Femur (tissue), 1 donor: Measurements from ENCODE around the gene CYSTM1.
"Not testable (repeated sequence)": the region's sequence is repeated elsewhere in the genome, so short reads cannot be mapped to it uniquely, and the experiment has no call there.

Source experiments
- DNase-seq: peaks from one replicate; pipeline ENCODE4 v3.0.0-alpha.2; 2017

The CYSTM1 gene

DNA sequence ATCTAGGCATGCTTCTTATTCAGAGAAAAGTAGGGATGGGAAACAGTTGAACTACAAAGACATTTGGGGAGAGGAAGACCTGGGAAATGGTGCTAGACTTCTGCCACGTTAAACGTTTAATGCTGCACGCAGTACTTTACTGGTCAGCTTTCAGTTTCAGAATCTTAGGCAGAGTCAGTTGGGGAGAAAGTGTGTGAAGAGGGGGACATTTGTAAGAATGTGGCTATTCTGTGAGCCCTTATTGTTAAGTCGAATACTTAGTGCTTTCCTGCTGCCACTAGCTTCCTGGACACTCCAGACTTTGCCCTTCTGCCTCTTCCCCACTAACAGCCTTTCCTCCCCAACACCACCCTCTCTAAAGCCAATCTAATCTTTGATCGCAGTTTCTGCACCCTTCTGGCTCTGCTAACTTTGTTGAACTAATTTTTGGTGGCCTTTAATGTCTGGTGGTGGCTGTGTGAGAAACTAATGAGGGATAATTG lies 6.1 kb downstream of the CYSTM1 start:
- no peak for DNase-seq

DNA sequence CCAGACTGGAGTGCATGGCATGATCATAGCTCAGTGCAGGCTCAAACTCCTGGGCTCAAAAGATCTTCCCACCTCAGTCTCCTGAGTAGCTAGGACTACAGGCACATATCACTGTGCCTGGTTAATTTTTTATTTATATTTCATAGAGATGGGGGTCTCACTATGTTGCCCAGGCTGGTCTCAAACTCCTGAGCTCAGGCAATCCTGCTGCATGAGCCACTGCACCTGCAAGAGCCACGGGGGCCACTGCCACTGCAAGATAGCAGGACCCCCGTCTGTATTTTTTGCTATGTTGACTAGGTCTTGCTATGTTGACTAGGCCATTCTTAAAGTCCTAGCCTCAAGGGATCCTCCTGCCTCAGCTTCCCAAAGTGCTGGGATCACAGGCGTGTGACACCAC lies 6.5 kb downstream of the CYSTM1 start:
- no peak for DNase-seq

DNA sequence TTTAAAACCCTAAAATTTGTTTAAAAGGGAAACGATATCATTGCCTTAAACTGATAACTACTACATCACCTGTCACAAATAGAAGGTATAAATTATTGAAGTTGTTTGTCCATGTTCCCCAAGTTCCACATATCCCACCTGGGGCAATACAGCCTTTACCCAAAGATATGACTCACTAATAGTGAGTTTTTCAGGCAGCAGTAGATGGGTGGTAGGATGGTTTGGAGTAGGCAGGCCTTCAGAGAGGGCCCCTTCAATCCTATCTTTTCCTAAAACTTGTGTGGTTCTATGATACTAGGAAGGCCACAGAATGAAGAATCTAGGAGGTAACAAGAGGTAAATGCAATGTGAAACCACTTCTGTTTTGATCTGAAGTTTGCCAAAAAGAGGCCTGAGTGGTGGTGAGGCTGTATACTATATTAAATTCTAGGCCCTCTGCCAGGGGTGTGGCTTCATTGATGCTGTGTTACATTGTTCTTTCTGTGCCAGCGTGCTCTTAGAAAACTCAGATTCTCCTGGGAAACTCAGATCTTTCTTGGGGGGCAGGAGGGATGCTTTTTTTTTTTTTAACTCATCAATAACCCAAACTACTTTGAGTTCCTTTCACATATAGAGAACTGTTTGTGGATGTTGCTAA lies 7.2 kb downstream of the CYSTM1 start:
- no peak for DNase-seq

DNA sequence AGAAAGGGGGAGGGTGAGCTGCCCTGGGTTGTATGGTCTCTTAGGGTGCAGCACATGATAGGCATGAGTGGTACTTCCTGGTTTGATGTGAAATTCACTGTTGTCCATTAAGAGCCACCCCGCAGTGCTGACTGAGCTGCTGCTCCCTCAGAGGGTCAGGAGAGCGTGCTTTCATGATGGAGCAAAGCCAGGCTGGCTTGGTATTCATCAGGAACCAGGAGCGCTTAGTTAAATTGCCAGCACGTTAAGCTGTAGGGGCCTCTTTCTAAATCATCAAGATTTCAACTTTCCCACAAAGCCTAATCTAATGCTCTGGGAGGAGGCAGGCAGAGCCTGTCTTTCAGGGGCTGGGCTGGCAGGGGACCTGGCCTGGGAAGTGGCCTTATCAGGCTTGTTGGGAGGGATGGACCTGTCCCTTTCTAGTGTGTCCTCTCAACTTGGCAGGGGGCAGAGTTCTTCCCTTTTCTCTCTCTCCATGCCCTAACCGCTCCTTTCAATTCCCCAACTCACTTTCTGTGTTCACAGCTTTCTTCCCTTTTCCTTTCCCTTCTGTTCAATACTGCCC lies 7.9 kb downstream of the CYSTM1 start:
- no peak for DNase-seq

DNA sequence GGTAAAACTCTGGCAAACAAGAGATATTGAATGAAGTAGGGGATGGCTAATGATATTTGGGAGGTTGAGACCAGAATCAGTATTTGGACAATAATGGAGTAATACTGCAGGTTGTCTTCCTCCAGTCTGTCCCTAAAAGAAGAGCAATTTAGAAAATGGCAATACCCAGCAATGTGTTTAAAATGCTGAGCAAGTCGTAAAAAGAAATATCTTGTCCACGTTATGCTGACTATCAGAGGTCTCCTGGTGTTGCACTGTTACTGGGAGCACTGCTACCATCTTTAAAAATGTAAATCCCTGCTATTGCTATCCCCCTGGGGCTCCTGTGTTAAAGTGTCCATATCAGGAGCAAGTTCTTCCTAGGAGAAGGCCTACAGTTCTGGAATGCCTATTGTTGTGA lies 10.4 kb downstream of the CYSTM1 start:
- DNase-seq = no peak

DNA sequence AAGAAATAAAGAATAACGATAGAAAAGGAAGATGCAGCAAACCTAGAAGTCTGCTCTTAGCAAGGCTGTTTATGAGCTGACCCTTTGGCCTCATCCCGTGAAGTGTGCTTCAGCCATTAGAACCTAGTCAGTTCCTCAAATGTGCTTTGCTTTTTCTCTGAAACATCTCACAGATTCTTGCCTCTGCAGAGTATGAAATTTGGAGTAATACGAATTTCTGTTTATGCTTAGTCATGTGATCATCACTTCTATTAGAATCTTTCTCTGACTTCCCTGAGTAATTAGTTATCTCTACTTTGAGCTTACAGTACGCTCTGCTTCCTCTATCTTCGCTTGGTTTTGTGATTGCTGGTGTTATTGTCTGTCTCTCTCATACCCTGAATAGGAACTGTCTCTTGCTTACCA lies 11.3 kb downstream of the CYSTM1 start:
- no peak for DNase-seq

DNA sequence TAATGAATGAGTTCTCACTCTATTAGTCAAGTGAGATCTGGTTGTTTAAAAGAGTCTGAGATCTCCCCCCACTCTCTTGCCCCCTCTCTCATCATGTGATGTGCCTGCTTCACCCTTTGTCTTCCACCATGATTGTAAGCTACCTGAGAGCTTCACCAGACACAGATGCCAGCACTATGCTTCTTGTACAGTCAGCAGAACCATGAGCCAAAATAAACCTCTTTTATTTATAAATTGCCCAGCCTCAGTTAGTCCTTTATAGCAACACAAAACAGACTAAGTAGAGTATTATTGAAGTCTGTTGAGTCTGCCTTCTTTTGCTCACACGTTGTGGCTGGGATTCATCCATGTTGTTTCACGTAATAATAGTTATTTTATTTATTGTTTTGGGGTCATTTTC lies 14.3 kb downstream of the CYSTM1 start:
- no peak for DNase-seq

DNA sequence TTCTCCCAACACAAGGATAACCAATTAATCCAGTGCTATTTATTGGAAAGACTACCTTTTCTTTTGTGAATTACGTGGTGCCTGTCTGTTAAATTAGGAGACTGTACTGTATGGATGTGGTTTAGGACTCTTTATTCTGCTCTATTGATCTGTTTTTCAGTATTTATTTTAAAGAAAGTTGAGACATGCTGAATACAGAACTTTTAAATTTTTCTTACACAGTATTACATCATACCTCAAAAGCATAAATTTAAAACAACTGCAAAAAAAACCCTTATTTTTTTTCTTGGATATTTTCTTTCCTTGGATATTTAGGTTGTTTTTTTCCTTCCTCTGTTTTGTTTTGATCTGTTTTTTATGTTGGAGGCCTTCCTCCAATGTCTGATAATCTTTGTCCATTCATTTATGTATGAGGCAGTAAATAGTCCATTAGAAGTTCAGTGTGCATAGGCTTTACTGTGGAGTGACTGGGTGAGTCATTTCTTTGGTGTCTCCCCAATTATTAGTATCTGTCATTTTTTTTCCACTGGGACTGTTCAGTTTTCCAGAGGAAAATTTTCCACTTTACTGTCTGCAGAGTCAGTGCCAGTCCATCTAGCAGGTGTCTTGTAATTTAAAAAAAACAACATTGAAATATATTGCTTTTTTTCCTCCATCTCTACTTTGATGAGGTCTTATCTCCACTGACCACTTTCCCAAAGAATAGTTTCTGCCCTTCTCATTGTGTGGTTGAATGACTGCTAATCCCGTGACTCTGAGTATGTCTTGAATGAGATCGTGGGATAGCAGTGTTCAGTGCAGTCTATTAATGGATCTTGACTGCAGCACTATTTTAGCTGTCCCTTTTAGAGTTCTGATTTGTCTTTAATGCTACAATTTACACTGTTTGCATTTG lies 15.2 kb downstream of the CYSTM1 start:
- no peak for DNase-seq

DNA sequence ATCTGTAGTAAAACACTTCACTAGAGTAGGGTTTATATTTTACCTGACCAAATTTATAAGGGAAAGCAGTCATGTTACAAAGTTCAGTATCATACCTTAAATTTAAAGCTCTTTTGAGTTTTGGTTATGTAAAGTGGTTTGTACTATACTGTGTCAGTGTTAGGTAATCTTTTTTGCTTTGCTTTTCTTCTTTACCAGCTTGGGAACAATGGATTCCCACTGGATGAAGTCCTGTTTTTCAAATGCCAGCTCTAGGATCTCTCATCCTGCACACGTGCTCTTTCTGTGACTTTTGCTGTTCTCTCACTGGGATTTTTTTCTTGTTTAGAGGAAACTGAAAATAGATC lies 15.9 kb downstream of the CYSTM1 start:
- no peak for DNase-seq

DNA sequence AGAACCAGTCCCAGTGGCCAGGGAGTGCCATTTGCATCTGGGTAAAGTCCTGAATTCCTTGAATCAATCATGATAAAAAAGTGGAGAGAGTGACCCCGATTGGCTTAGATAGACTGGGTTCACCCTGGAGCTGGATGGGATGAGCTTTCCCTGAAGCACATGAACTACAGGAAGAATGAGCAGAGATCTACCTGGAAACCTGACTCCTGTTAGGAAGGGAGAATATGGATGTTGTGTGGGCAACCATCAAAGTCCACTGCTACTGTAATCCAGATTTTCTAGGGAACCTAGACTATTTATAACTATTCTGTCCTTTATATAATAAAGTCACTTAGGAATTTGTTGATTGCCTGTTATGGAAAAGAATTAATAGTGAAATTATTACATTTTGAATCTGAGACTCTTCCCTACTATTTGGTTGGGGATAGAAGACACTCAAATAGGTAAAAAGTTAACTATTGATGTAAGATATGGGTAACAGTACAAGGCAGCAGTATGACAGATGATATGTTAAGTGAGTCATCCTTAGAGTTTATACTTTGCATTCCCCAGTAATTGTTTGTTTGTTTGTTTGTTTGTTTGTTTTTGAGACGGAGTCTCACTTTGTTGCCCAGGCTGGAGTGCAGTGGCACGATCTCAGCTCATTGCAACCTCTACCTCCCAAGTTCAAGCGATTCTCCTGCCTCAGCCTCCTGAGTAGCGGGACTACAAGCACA lies 17.9 kb downstream of the CYSTM1 start:
- DNase-seq = no peak

DNA sequence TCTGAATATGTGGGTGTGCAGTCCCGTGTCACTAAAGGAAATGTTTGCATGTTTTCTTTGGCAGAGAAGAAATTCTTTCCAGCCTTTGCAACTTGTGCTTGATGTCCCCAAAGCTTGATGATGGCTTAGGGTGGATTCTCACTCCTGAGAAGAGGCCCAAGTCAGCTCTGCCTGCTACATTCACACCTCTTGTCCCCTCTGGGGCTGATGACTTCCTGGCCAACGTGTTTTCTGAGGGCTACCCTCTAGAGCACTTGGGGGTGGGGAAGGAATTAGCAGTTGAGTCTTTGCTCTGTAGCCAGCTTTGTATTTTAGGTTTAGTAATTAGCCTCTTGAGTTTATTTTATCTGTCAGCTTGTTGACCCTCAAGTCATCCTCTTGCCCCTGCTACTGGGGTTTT lies 19.7 kb downstream of the CYSTM1 start:
- no peak for DNase-seq

DNA sequence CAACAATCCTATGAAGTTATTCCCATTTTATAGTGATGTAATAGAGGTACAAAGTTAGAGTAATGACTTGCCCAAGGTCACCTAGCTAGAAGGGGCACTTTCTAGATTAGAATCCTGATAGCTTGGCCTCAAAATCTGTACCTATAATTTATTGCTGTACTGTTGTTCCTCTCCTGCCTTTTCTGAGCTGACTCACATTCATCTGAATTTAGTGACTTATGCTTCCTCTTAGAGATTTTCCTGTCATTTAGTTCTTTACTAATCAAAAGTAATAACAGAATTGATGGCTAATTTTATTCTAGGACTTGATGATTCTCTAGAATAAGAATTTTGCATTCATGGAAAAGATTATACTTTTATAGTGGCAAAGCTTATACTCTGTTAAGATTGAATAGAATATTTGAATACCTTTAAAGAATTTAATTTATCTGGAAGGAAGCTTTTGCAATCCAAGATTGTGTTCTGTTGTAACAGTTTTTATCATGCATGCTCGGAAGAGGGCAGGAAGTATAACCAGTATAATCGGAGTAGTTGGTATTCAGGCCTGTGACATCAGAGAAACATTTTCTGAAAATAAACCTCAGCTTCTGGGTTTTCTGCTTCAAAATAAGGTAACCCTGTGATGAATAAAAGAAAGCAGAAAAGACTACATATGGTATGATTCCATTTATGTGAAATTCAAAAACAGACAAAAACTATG lies 21.3 kb downstream of the CYSTM1 start:
- no peak for DNase-seq

DNA sequence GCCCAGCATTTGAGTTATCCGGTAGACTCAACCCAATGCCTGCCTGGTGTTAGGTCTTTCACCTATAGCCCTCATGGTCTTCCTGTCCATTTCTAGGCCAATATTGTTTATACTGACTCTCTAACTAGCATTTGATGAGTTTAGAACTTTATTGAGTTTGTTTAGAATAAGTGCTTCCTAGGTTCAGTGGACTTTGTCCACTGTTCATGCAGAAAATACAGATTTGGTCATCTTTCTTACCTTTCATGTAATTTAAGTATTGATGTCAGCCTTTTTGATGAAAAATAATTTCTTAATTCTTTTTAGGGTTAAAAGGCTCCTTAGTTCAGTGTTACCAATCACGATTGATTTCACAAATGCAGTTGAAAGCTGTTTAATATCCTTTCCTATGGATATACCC lies 22.0 kb downstream of the CYSTM1 start:
- DNase-seq = no peak

DNA sequence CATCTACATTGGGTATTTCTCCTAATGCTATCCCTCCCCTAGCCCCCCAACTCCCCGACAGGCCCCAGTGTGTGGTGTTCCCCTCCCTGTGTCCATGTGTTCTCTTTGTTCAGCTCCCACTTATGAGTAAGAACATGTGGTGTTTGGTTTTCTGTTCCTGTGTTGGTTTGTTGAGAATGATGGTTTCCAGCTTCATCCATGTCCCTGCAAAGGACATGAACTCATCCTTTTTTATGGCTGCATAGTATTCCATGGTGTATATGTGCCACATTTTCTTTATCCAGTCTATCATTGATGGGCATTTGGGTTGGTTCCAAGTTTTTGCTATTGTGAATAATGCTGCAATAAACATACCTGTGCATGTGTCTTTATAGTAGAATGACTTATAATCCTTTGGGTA lies 23.9 kb downstream of the CYSTM1 start:
- DNase-seq = not testable (repeated sequence)

DNA sequence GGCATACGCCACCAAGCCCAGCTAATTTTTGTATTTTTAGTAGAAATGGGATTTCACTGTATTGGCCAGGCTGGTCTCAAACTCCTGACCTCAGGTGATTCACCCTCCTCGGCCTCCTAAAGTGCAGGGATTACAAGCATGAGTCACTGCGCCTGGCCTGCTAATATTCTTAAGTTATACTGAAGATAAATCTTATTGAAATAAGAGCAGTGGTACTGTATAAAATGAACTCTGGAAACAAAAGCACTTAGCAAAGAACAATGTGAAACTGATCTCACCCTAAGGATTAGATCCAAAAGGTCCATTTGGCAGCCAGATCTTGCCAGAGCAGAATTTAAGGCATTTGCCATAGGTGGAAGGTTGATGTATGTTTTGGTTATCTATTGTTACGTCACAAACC lies 27.1 kb downstream of the CYSTM1 start:
- DNase-seq = no peak

DNA sequence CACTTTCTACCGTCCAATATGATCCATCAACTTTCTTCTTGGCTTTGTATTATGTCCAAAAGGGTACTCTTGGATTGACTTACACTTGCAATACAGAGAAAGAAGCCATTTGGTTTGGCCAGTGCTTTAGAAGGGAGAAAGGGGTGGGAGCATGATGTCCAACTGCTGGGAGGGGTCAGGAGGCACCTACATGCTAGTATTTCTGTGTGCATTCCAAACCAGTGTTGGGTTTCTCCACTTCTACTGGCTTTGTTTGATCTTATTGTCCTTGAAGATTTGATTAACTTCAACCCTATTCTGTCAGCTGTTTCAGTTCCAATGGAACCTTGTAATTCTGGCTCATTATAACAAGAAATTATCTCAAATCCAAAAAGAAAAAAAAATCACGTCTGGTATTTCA lies 27.6 kb downstream of the CYSTM1 start:
- no peak for DNase-seq

DNA sequence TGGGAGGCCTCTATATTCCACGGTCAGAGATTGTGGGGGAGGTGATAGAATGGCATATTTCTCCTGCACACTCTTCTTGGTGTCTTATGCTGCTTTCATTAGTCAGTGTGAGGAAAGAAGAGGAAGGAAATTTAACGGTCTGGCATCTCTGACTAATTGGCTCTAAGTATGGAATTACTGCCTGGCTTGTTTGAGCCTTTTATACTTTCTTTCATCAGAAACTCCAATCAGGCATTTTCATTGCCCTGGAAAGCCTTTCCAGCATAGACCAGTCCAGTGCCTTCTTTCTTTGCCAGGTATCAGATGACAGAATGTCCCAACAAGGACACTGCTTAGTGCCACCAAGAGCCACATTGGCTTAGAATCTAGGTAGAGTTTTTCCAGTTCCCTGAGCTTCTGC lies 30.2 kb downstream of the CYSTM1 start:
- no peak for DNase-seq

DNA sequence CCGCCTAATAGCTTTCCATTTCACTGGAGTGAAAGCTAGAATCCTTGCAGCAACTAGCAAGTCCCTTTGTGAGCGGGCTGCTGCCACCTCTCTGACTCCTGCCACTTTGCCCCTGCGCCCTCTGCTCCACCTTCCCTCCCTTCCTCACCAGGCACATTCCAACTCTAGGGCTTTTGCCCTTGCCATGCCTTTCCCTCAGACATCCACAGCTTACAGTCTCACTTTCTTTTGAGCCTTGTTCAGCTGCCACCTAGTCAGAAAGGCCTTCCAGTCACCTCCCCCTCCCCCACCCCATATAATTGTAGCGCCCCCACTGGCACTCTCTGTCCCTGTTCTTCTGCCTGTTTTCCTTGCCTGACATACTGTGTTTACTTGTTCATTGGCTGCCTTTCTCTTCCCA lies 31.0 kb downstream of the CYSTM1 start:
- DNase-seq = no peak

DNA sequence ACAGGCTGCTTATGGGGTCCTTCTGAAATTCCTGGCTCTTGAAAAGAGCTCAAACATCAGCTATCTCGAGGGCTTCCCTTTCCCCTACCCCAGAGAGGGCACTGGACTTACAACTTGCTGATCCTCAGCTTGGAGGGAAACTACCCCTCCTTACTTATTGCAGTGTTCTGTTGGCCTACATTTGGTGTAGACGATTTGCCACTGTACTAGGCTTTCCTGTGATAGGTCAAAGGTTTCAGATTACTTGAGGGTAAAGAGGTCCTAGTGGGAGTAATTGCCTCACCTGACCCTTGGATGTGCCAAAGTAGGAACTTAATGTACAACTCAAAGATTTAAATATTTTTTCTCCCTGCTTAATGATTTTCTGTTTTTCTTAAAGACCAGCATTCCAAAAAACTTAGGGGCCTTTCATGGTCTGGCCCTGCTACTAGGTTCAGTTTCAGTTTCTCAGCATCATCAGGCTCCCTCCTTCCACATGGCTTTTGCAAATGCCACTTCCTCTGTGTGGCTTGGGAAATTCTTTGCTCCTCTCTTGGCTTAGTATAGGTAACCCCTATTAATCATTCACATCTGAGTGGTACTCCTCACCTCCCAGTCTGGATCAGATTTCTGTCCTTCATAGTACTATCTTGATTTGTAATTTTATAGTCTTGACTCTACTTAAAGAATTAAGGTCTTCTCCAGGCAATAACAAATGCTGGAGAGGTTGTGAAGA lies 32.4 kb downstream of the CYSTM1 start:
- no peak for DNase-seq

DNA sequence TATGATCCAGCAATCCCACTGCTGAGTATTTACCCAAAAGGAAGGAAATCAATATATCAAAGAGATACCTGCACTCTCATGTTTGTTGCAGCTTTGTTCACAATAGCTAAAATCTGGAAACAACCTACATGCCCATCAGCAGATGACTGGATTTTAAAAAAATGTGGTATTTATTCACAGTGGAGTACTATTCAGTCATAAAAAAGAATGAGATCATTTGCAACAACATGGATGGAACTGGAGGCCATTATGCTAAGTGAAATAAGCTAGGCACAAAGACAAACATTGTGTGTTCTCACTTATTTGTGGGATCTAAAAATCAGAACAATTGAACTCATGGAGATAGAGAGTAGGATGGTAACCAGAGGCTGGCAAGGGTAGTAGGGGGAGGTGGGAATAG lies 33.1 kb downstream of the CYSTM1 start:
- no peak for DNase-seq

DNA sequence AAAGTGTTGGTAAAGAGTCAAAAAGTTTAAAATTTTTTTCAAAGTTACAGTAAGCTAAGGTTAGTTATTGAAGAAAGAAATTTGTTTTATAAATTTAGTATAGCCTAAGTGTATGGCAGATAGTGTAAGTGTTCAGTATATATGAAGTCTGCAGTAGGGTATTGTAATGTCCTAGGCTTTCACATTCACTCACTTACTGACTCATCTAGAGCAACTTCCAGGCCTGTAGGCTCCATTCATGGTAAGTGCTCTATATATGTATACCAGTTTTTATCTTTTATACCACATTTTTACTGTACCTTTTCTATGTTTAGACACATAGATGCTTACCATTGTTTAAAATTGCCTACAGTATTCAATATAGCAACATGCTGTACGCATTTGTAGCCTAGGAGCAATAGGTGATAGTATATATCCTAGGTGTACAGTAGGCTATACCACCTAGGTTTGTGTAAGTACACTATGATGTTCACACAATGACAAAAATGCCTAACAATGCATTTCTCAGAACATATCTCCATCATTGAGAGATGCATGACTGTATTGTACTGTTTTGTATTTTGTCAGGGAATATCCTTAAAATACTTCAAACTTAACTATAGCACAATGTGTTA lies 38.5 kb downstream of the CYSTM1 start:
- DNase-seq = no peak

DNA sequence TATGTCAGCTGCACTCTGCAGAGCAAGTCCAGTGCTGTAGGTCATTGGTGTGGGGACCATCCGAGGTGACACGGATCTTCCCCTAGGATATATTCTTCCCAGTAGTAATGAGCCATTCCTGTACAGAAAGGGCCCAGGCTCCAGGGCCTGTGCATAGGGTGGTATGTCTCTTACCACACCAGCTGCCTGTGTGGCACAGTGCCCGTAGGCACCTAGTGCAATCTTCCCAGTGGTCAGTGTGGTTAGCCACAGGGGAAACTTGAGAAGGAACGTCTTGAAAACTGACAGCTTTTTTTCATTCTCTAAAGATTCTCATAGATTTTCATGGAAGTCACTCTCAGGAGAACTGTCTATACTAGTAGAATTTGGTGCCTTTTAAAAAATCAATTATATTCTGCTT lies 39.8 kb downstream of the CYSTM1 start:
- DNase-seq = peak; percentile 38
